T-helper 9 cell (primary cell): ENCODE results near the gene TRIM2.

ENCODE experiments used
- DNase-seq: peaks from one replicate; pipeline ENCODE4 v3.0.0-alpha.2; 2020

The TRIM2 gene

DNA sequence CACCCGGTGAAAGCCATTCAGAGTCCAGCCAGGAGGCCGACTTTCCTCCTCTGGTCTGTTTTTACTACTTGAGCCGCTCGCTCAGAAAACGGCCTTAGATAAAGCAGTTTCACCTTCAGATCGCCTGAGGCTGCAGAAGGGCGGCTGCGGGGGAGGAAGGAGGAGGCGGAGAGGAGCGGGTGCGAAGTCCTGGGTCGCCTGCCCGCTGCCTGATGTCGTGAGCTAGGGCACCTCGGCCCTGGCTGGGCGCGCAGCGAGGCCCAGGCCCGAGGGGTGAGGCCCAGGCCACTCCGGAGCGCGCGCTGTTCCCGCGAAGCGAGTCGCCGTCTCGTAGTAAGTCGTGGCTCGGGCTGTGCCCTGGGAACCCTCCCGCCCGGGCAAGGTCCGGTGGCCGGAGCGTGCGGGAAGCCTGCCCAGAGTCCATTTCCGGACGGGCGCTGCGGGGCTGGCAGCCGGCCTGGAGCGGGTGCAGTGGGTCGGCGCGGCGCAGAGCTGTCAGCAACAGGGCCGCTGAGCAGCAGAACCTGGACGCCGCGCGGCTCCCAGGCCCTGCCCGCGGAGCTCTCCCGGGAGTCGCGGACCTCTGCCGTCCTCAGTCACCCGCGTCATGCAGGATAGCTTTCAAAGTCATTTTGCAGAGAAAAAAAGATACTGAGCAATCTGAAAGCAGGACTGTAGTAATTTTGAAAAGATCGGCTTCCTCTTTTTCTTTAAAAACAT is 18.6 kb downstream of the TRIM2 start:
- no peak for DNase-seq

GRCh38 chr4:153223427-153223801 is 19.2 kb downstream of the TRIM2 start:
- DNase-seq = no peak

- DNase-seq = no peak
Observed at GRCh38 chr4:153223930-153224329, 19.7 kb downstream of the TRIM2 start.

- no peak for DNase-seq
Observed at GRCh38 chr4:153224474-153224873, 20.2 kb downstream of the TRIM2 start.

DNA sequence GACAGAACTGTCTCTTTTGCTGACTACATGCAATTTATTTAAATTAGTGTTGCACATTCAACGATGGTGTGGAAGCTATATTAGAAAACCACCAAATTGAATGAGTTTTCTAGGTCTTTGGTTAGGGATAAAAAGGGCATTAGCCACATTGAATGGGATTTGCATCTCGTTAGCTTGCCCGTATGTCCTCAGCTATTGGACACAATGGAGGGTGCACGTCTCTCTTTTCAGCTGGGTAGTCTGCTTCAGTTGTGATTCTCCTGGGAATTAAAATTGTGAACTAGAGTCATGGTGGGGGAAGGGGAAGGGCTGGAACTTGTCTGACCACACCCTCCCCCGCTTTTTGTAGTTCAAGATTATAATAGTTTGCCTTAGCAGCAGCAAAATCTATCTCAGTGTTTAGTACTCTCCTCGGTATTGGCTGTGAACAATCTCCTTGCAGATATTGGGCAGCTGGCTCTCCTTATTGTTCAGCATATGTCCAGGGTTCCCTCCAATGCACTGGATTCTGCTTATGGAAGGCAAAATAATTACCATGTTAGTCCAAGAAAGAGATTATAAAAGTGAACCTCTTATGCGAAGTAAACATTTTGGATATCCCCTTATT is 23.3 kb downstream of the TRIM2 start:
- no peak for DNase-seq

DNA sequence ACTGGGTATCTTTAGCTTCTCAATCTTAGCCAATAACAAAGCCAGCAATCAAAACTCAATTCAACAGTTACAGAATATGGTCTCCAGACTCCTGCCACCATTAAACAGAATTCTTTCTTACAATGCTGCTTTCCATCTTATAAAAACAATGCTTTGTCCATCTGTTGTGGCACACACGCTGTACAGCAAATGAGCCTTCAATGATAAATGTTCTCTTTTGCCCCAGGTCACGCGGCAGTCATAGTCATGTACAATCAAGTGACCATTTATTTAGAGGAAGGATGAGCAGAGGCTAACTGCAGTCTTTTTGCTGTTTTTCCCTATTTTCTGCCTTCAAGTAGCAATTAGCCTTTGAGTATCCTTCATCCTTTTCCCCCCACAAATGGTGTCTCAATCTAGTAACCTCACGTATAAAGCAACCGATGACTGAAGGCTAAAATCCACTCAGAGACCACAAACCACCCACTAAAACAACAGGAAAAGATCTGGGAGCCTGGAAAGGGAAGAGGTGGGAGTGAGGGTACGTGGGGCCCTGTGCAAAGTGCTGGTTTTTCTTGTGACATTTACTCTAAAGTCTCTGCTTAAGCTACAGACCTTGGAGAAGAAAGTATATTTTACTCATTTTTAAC is 24.4 kb downstream of the TRIM2 start:
- no peak for DNase-seq

- DNase-seq = no peak
Observed at GRCh38 chr4:153229545-153229944, 25.3 kb downstream of the TRIM2 start.

- DNase-seq = no peak
Observed at GRCh38 chr4:153232768-153233167, 28.5 kb downstream of the TRIM2 start.

DNA sequence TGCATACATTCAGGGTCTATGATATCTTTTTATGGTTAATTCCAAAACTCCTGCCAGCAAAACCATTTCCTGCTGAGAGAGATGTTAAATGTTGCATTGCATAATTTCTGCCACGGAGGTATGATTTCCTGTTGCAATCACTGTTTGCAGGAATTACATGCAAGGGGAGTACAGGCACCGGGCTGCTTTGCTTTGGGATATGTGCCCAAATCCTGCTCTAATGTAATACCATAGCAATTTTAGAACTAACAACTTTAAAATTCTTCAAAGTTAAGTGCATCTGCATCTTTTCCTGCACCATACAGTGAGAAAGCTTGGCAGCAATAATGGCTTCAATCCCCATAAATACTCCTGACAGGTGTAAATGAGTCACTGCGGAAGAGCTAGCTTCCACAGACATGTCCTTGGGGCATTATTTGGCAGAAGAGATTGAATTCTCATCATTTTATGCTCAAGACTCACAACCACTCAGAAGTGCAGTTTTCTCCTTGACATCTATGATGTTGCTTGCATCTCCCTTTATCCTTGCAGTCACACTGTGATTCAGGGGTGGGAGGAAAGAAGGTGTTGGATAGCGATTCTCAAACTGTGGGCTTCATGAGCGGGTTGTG is 29.6 kb downstream of the TRIM2 start:
- no peak for DNase-seq

GRCh38 chr4:153234885-153235284 is 30.6 kb downstream of the TRIM2 start:
- DNase-seq = no peak

- no peak for DNase-seq
Observed at GRCh38 chr4:153238135-153238919, 34.1 kb downstream of the TRIM2 start.

DNA sequence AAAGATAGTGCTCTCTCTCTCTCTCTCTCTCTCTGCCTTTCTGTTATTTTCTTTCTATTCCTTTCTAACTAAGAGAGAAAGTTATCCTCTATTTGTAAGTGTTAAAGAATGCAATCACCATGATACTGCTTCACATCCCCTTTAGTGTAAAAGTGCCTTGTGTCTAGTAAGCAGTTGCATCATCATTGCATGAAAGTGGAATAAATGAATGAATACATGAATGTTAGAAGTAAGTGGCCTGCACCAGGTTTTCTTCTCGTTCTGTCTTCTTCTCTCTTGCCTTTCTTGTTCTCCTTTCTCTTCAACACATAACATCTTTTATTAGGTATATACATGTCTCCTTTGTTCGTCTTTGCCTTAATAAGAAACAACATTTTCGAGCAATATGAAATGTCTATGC is 35.2 kb downstream of the TRIM2 start:
- DNase-seq = no peak

DNA sequence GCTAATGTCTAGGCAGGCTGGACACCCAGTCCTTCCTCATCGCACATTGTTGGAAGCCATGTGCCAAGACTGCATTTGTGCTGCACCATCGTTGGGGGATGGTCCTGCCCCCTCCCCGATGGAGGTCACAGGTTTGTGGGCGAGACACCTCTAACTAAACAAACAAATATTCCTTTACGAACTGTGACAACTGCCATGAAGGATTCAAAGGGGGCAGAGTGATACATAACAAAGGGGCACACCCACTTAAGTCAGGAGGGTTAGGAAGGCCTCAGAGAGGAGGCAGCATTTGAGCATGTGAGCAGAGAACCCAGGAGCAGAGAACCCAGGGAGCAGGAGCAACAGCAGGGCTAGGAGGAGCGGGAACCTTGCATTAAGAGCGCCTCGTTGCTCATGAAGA is 37.1 kb downstream of the TRIM2 start:
- no peak for DNase-seq

- no peak for DNase-seq
Observed at GRCh38 chr4:153241970-153242838, 38.0 kb downstream of the TRIM2 start.

DNA sequence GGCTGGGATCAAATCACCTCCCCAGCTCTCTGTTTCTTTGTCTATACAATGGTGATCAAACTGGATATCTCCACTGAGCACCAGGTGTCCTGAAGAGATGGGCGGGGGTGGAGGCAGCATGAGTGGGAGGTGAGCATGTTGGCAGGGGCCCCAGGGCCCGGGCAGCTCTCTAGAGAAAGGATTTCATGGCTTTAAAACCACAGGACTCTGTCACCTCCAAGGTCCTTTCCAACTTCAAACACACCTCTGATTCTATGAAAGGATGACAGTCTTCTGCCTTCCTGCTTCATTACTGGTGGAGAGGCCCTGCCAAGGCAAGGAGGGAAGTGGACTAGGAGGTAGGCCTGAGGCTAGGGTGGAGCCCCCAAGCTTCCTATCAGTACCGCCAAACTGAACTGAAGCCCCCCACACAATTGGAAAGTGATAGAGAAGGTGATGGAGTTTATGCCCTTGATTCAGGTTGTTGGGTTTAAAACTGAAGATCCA is 38.6 kb downstream of the TRIM2 start:
- no peak for DNase-seq

GRCh38 chr4:153243468-153243867 is 39.2 kb downstream of the TRIM2 start:
- no peak for DNase-seq

- no peak for DNase-seq
Observed at GRCh38 chr4:153244969-153245368, 40.7 kb downstream of the TRIM2 start.

DNA sequence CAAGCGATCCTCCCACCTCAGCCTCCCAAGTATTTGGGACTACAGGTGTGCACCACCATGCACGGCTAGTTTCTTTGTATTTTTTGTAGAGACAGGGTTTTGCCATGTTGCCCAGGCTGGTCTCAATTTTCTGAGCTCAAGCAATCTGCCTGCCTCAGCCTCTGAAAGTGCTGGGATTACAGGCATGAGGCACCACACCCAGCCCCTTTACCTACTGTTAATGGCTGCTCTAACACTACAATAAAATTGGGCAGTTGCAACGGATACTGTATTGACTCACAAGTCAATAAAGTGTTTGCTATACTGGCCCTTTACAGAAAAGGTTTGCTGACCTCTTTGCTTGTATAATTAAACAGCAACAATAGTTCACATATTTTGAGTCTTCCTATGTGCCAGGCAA is 41.5 kb downstream of the TRIM2 start:
- no peak for DNase-seq

DNA sequence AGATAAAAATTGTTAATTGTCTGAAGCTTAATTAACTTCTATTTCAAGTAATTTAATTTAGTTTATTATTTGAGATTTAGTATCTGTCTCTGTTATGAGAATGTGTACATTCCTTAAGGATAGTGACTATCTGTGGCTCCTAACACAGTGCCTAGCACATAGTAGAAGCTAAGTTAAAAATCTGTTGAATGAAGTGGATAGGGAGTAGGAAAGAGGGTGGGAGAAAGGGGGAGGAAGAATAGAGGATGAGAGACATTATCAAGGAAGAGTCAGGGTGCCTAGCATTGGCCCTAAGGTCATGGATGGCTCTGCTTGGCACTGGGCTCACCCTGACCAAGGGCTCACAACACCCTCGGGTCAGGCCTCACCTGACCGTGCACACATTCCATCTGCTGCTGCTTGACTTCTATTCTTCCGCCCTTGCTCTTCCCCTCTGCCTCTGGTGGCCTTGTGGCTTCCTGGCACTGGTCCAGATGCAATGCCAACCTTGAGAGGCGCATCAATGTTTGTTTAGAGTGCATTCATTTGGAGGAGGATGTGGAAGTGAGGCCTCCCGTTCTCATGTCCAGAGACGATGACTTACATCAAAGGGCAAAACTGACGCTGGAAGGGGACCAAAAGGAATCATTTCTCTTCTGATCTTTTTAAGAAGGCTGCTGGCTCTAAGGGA is 42.3 kb downstream of the TRIM2 start:
- no peak for DNase-seq

GRCh38 chr4:153247116-153247490 is 42.9 kb downstream of the TRIM2 start:
- no peak for DNase-seq

DNA sequence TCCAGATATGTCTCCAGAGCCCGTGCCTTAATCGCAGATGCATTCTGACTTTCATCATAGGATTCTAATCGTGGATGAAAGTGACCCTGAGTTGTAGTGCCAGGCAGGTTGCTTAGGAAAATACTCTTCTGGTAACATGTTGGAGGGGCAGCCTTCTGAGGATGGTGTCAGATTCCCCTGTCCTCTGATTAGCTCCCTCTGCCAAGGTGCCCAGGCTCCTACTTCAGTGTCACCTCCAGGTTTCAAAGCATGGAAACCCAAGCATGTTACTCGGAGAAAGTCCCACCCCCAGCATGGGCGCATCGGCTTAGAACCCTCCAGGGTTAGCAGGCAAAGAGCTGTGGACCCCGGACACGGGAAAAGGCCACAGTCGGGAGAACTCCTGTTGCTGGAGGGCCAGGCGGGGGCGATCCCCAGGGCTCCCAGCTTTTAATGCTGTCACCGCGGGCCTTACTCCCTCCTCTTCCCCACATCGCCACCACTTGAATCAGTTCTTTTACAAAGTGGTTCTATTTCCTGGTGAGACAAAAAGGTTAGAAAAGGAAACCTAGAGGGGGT is 44.5 kb downstream of the TRIM2 start:
- no peak for DNase-seq
